Activated T-cell treated with anti-CD3 and anti-CD28 coated beads for 24 hours (primary cell): Measurements from ENCODE around the gene SDK1.
"Not testable (repeated sequence)": the region's sequence is repeated elsewhere in the genome, so short reads cannot be mapped to it uniquely, and the experiment has no call there.

Source experiments
- DNase-seq: peaks from one replicate; pipeline ENCODE4 v3.0.0-alpha.2; 2020; ENCODE audit warnings: low read depth

Gene SDK1

DNA sequence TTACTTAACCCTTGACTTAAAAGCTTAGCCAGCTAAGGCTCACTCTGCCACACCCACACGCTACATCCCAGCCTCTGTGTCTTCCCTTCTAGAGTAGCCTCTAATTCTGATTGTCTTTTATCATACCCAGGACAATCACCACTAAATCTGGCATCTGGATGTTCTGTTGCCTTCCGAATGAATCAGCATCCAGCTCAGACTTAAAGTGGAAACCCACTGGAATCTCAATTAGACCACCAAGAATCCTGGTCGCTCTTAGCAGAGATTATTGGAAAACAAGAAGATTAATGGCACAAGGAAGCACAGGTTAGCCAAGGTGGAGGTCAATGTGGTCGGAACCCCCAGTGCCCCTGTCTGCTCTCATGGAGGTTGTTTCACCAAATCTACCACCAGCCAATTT, 976.9 kb downstream of the SDK1 start:
- no peak for DNase-seq

DNA sequence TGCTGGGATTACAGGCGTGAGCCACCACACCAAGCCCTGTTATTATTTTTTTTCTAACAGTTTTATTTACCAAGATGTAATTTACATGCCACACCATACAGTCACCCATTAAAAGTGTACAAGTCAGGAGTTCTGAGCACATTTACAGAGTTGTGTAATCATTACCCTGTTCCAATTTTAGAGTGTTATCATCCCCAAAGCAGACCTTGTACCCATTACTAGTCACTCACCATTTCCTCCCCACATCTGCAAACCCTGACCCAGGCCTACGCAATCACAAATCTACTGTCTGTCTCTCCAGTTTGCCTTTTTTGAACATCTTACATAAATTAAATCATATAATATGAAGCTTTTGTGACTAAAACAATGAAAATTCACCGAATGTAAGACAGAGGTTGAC, 978.2 kb downstream of the SDK1 start:
- no peak for DNase-seq

DNA sequence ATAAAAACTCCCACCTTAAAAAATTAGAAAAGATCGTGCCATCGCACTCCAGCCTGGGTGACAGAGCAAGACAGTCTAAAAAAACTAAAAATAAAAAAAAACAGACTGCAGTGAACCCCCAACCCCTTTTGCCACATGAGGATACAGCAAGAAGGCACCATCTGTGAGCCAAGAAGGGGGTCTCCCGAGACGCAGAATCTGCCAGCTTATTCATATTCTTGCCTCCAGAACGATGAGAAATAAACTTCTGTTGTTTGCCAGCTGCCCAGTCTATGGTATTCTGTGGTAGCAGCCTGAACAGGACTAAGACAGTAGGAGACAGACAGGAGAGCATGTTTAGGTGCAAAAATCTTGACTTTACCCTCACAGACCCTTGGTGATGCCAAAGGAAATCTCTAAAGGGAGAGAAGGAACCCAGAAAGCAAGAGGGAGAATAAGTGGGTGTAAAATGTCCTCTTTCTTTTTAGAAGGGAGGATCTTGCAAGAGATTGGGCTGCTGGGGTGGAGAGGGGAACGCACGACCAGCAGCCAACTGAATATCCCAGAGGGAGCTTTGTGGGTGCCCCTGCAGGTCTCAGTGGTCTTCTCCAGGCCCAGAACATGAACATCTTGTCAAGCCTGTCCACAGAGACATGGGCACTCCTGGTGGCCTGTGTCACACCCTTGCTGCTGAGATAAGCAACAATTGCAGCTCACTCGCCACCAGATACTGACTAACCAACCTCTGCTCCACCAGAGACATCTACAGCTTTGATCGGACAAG, 980.4 kb downstream of the SDK1 start:
- DNase-seq, result no peak

GRCh38 chr7:4282434-4283223, 981.6 kb downstream of the SDK1 start:
- DNase-seq, result no peak

DNA sequence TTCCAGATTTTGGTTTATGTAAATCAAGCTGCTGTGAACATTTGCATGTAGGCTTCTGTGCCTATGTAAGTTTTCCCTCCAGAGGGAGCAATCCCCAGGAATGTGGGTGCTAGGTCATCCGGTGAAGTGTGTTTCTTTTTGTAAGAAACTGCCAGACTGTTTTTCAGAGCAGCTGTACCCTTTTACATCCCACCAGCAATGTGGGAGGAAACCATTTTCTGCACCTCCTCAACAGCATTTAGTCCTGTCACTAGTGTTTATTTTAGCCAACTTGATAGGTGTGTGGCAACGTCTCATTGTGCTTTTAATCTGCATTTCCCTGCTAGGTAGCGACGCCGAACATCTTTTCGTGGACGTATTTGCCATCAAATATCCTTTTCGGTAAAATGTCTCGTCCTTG, 985.3 kb downstream of the SDK1 start:
- DNase-seq, result no peak

GRCh38 chr7:4288791-4289394, 987.8 kb downstream of the SDK1 start:
- no peak for DNase-seq

GRCh38 chr7:4297165-4297917, 996.3 kb downstream of the SDK1 start:
- DNase-seq, result no peak

GRCh38 chr7:4297918-4298219, 996.8 kb downstream of the SDK1 start:
- no peak for DNase-seq

DNA sequence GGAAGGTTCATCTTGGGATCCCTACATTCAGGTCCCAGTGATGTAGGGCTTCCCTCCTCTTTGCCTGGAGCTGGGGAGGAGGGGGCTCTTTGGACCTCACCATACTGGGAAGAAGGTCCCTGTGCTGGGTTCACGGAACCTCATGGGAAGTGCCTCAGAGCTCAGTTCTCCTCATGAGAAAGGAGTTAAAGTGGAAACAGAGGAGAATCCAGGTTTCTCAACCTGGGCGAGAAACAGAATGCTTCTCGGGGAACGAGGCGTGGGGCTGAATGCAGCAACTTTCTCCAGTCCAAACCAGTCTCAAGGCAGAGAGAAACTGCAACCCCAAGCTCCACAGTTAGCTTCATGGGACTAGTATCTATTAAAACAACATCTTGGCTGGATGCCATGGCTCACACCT, 998.4 kb downstream of the SDK1 start:
- DNase-seq, result no peak

- no peak for DNase-seq
Measured at GRCh38 chr7:4302203-4302905, 1001.3 kb downstream of the SDK1 start.

DNA sequence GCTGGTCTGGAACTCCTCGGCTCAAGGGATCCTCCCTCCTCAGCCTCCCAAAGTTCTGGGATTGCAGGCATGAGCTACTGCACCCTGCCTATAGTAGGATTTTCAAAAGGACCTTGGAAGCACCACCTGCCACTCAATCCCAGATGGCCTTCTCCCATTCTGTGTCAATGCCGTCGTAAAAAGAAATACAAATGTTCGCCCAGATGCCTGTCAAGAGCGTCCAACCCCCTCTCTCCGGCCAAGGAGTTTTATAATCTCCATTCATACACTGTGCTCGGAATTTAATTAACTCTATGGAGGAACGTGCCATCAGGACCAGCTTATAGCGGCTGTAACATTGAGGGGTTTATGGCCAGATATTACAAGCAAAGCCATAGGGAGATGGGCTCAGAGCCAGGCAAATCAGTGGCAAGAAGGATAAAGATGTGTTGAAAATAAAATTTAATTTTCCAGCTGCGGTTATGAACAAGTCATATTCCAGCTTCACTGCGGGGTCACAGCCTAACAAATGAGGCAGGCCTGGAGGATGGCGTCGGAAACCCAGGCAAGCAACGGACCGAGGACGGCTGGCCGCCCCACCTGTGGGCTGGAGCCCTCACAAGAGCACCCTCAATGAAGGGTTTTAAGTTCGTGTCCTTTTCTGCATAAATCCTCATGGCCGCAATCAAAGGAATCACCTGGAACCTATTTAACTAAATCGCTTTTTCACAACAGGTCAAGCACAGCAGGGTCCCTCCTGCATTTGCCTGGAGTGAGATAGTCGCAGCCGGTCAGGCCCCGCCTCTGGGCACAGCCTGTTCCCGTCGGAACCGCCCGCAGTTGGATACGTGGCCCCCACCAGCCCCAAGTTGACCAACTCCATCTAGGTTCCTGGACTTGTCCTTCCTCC, 1006.5 kb downstream of the SDK1 start:
- no peak for DNase-seq

- DNase-seq, result no peak
Measured at GRCh38 chr7:4308205-4308590, 1007.1 kb downstream of the SDK1 start.

GRCh38 chr7:4313911-4314310, 1012.9 kb downstream of the SDK1 start:
- DNase-seq, result not testable (repeated sequence)

GRCh38 chr7:4314316-4314715, 1013.3 kb downstream of the SDK1 start:
- DNase-seq, result not testable (repeated sequence)
